PC-9 (cell line): ENCODE results near the gene CSH1. TPM values are rescaled to one million over a fixed set of nuclear protein-coding genes. Genes with fewer than 3 reads are reported as not detected.

Experiments used
- BruUV-seq: library from RNA; stranded (reverse); fragments of 400-500 nt; replicated peaks from 2 replicates; lab custom pipeline; 2021; lab: Mats Ljungman, UMichigan
- CTCF ChIA-PET: fragments of 300-600 bp; sonication (Branson Sonifier 250); formaldehyde crosslinking; loops from one replicate; lab custom pipeline; 2022; ENCODE audit warnings: antibody characterized with exemption; lab: Charles Lee
- POLR2A ChIA-PET: fragments of 300-600 bp; sonication (Branson Sonifier 250); formaldehyde crosslinking; loops from one replicate; lab custom pipeline; 2022; ENCODE audit warnings: antibody characterized with exemption; ENCODE audit not compliant: unreplicated experiment; lab: Charles Lee
- DNase-seq, 2 experiments: peaks; one replicate each; pipeline versions ENCODE4 v3.0.0 to v3.0.0-alpha.2; 2015 to 2022; ENCODE audit warnings: mixed read lengths in 1 of 2
- H2AFZ ChIP-seq: fragments of 200-600 bp; sonication (generic); 2 replicates; pipeline ENCODE4 v1.8.1; 2017; ENCODE audit warnings: antibody characterized with exemption
- H3F3A ChIP-seq: fragments of 200-600 bp; sonication (generic); 2 replicates; pipeline ENCODE4 v1.8.1; 2017; ENCODE audit warnings: antibody characterized with exemption, mild to moderate bottlenecking, low read depth; ENCODE audit not compliant: insufficient read depth
- H3K27ac ChIP-seq: fragments of 200-600 bp; sonication (generic); 2 replicates; pipeline ENCODE4 v1.6.1; 2016; ENCODE audit warnings: mixed run types
- H3K27me3 ChIP-seq: fragments of 200-600 bp; sonication (generic); 2 replicates; pipeline ENCODE4 v1.6.1; 2016; ENCODE audit warnings: low read depth, mixed run types; ENCODE audit not compliant: insufficient read depth
- H3K36me3 ChIP-seq: fragments of 200-600 bp; sonication (generic); 2 replicates; pipeline ENCODE4 v1.6.1; 2016; ENCODE audit warnings: low read depth, mixed run types
- H3K4me1 ChIP-seq: fragments of 200-600 bp; sonication (generic); replicated peaks from 2 replicates; pipeline ENCODE4 v1.6.1; 2016; ENCODE audit warnings: mixed run types; ENCODE audit not compliant: insufficient read depth
- H3K4me2 ChIP-seq: fragments of 200-600 bp; sonication (generic); 2 replicates; pipeline ENCODE4 v1.6.1; 2017; ENCODE audit warnings: mixed run types
- H3K4me3 ChIP-seq: fragments of 200-600 bp; sonication (generic); 2 replicates; pipeline ENCODE4 v1.6.1; 2016; ENCODE audit warnings: mixed run types
- H3K79me2 ChIP-seq: fragments of 200-600 bp; sonication (generic); 2 replicates; pipeline ENCODE4 v1.6.1; 2017; ENCODE audit warnings: low read depth, mixed run types
- H3K9me2 ChIP-seq: fragments of 200-600 bp; sonication (generic); 2 replicates; pipeline ENCODE4 v1.8.1; 2017; ENCODE audit warnings: mild to moderate bottlenecking; ENCODE audit not compliant: insufficient read depth
- H3K9me3 ChIP-seq: fragments of 200-600 bp; sonication (generic); 2 replicates; pipeline ENCODE4 v1.8.1; 2016; ENCODE audit warnings: low read depth; ENCODE audit not compliant: insufficient read depth
- H4K20me1 ChIP-seq: fragments of 200-600 bp; sonication (generic); 2 replicates; pipeline ENCODE4 v1.8.1; 2017; ENCODE audit not compliant: insufficient read depth
- CTCF ChIP-seq: fragments of 200-600 bp; sonication (generic); conservative IDR thresholded peaks from 2 replicates; pipeline ENCODE4 v1.6.1; 2017; ENCODE audit warnings: mixed run types, antibody characterized with exemption, mild to moderate bottlenecking, moderate library complexity
- EZH2 ChIP-seq: fragments of 200-600 bp; sonication (generic); IDR thresholded peaks from 2 replicates; pipeline ENCODE4 v1.8.0; 2017; ENCODE audit warnings: antibody characterized with exemption, low read depth
- intact Hi-C: fragments of 100-400 bp; cut with micrococcal nuclease; formaldehyde crosslinking; loops from one replicate; pipeline ENCODE4 v1.10.0; 2022; ENCODE audit not compliant: unreplicated experiment
- total RNA-seq: library from RNA; stranded (reverse); gene quantifications from 2 replicates; pipeline ENCODE4 v1.2.3, GENCODE V29; 2021

The CSH1 gene
- total RNA-seq, 1 experiment from 2014 or later = not detected

- H3K27ac ChIP-seq = no peak overlapping the region
- intact Hi-C loops = no loop called here
- no TSS peak for BruUV-seq
- ChIA-PET POLR2A (no interaction called here), CTCF (interaction anchor here (0.6 kb wide), 1 partner anchor 14 kb away, joined by 6 read pairs; no protein-coding TSS in a partner anchor)
- H3K27me3 ChIP-seq = peaks cover 11% of the 10 kb centered on the region
- H3K9me2 ChIP-seq = no peaks in the 10 kb centered on the region
- H3K79me2 ChIP-seq = no peaks in the 10 kb centered on the region
- DNase-seq = no peak
- TF ChIP-seq EZH2 (no peak), CTCF (no peak)
- no peaks in the 10 kb centered on the region for H3K36me3 ChIP-seq
- H3K4me3 ChIP-seq = no peak overlapping the region
- H3F3A ChIP-seq = no peaks in the 10 kb centered on the region
- H2AFZ ChIP-seq = no peak overlapping the region
- H3K4me1 ChIP-seq = no peaks in the 10 kb centered on the region
- H3K9me3 ChIP-seq = no peaks in the 10 kb centered on the region
- no peaks in the 10 kb centered on the region for H4K20me1 ChIP-seq
- no peak overlapping the region for H3K4me2 ChIP-seq
These were observed 44.8 kb upstream of the CSH1 start for GRCh38 chr17:63941162-63941561.

- H3K27ac ChIP-seq = no peak overlapping the region
- H3K9me2 ChIP-seq = no peaks in the 10 kb centered on the region
- no peak overlapping the region for H3K4me2 ChIP-seq
- DNase-seq = no peak
- TF ChIP-seq EZH2 (no peak), CTCF (no peak)
- ChIA-PET CTCF (no interaction called here), POLR2A (no interaction called here)
- H3K9me3 ChIP-seq = no peaks in the 10 kb centered on the region
- H3K27me3 ChIP-seq = peaks cover 11% of the 10 kb centered on the region
- no TSS peak for BruUV-seq
- H2AFZ ChIP-seq = no peak overlapping the region
- no peaks in the 10 kb centered on the region for H4K20me1 ChIP-seq
- no peaks in the 10 kb centered on the region for H3K36me3 ChIP-seq
- intact Hi-C loops = no loop called here
- H3F3A ChIP-seq = no peaks in the 10 kb centered on the region
- H3K4me1 ChIP-seq = no peaks in the 10 kb centered on the region
- no peaks in the 10 kb centered on the region for H3K79me2 ChIP-seq
- no peak overlapping the region for H3K4me3 ChIP-seq
These were observed 44.2 kb upstream of the CSH1 start for GRCh38 chr17:63940584-63940983.

- Histone ChIP-seq H3K36me3 (no peaks in the 10 kb centered on the region), H3K4me3 (no peak overlapping the region), H4K20me1 (no peaks in the 10 kb centered on the region), H3F3A (no peaks in the 10 kb centered on the region), H3K27ac (no peak overlapping the region), H3K9me3 (no peaks in the 10 kb centered on the region), H2AFZ (no peak overlapping the region), H3K9me2 (no peaks in the 10 kb centered on the region), H3K79me2 (no peaks in the 10 kb centered on the region), H3K4me2 (no peak overlapping the region), H3K27me3 (peaks cover 9% of the 10 kb centered on the region), H3K4me1 (no peaks in the 10 kb centered on the region)
- ChIA-PET POLR2A (no interaction called here), CTCF (no interaction called here)
- TF ChIP-seq CTCF (no peak), EZH2 (no peak)
- BruUV-seq = no TSS peak
- intact Hi-C loops = no loop called here
- DNase-seq = no peak
These were observed 43.5 kb upstream of the CSH1 start for GRCh38 chr17:63939884-63940283.
